GM23338 (cell line): Measurements from ENCODE around the gene CELA2B.

Experiments used
- EZH2phosphoT487 ChIP-seq: fragments of 200-600 bp; sonication (generic); IDR thresholded peaks from one replicate; pipeline ENCODE4 v1.8.1; 2018; ENCODE audit warnings: antibody characterized with exemption; ENCODE audit not compliant: unreplicated experiment
- POLR2AphosphoS5 ChIP-seq: IDR thresholded peaks from 2 replicates; pipeline ENCODE4 v1.6.1; 2016; ENCODE audit warnings: antibody characterized with exemption, low read depth
- REST ChIP-seq: IDR thresholded peaks from one replicate; pipeline ENCODE4 v1.6.1; 2018; ENCODE audit warnings: antibody characterized with exemption; ENCODE audit not compliant: unreplicated experiment
- TF ChIP-seq, protein P1 (sequence below), 2 experiments: fragments of 200-600 bp in 1 of 2; sonication (generic) in 1 of 2; conservative IDR thresholded peaks; 2 replicates each; pipeline versions ENCODE4 v1.5.1 to v1.6.1; 2016 to 2017; ENCODE audit warnings: antibody characterized with exemption in 2 of 2, low read depth in 2 of 2, mild to moderate bottlenecking in 2 of 2, moderate library complexity in 1 of 2

DNA sequence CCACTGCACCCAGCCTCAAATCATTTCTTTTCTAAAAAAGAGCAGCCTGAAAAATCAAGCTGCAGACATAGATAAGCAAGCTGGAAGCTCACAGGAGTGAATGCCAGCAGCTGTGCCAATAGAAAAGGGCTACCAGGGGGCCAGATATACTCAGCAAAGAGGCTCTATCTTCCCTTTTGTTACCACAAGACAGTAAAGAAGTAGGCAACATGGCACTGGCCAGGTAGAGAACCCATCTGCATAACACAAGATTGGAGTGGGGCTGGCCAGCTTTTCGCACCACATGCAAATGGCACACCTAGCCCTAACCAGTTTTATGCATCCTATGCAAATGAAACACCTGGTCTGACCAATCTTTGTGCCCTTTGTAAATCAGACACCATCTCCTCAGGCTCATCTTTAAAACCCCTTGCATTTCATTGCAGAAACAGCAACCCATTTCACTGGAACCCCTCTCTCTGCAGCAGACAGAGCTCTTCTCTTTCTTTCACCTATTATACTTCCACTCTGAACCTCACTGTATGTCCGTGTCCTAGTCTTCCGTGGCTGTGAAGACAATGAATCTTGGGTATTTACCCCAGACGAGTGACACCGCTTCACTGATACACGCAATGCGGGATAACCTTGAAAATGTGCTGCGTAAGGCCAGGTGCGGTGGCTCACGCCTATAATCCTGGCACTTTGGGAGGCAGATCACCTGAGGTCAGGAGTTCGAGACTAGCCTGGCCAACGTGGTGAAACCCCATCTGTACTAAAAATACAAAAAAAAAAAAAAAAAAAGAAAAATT lies 33.0 kb downstream of the CELA2B start:
- TF ChIP-seq, protein P1, sequence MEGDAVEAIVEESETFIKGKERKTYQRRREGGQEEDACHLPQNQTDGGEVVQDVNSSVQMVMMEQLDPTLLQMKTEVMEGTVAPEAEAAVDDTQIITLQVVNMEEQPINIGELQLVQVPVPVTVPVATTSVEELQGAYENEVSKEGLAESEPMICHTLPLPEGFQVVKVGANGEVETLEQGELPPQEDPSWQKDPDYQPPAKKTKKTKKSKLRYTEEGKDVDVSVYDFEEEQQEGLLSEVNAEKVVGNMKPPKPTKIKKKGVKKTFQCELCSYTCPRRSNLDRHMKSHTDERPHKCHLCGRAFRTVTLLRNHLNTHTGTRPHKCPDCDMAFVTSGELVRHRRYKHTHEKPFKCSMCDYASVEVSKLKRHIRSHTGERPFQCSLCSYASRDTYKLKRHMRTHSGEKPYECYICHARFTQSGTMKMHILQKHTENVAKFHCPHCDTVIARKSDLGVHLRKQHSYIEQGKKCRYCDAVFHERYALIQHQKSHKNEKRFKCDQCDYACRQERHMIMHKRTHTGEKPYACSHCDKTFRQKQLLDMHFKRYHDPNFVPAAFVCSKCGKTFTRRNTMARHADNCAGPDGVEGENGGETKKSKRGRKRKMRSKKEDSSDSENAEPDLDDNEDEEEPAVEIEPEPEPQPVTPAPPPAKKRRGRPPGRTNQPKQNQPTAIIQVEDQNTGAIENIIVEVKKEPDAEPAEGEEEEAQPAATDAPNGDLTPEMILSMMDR (conservative IDR thresholded peaks at IDR 0.05; ENCODE audit: low read depth in 2 of 2): no peak
- TF ChIP-seq REST (no peak), POLR2AphosphoS5 (peak; percentile 65), EZH2phosphoT487 (no peak)
